ENCODE results near the gene CTSK.
"Not testable (repeated sequence)": the region's sequence is repeated elsewhere in the genome, so short reads cannot be mapped to it uniquely, and the experiment has no call there.

The CTSK gene

GRCh38 chr1:150808121-150808520 is at the start of gene CTSK:
CTSK (minus strand) TSS chr1:150808260; CDS start chr1:150806805, 1,455 bp downstream.
- DNase-seq, result no peak

- DNase-seq, result not testable (repeated sequence)
Measured at GRCh38 chr1:150852734-150853133, 44.7 kb upstream of the CTSK start.

- DNase-seq, result not testable (repeated sequence)
Measured at GRCh38 chr1:150850801-150851362, 42.8 kb upstream of the CTSK start.

- DNase-seq, result no peak
Measured at GRCh38 chr1:150846473-150847146, 38.5 kb upstream of the CTSK start.

GRCh38 chr1:150843474-150843873 is 35.4 kb upstream of the CTSK start:
- no peak for DNase-seq

GRCh38 chr1:150842964-150843363 is 34.9 kb upstream of the CTSK start:
- no peak for DNase-seq

GRCh38 chr1:150842343-150842742 is 34.3 kb upstream of the CTSK start:
- no peak for DNase-seq

GRCh38 chr1:150841626-150842025 is 33.6 kb upstream of the CTSK start:
- DNase-seq, result no peak

- DNase-seq, result not testable (repeated sequence)
Measured at GRCh38 chr1:150840850-150841249, 32.8 kb upstream of the CTSK start.

GRCh38 chr1:150836129-150836773 is 28.2 kb upstream of the CTSK start:
- DNase-seq, result peak; percentile 30

GRCh38 chr1:150833961-150834360 is 25.9 kb upstream of the CTSK start:
- DNase-seq, result not testable (repeated sequence)

- no peak for DNase-seq
Measured at GRCh38 chr1:150832597-150832996, 24.5 kb upstream of the CTSK start.

- no peak for DNase-seq
Measured at GRCh38 chr1:150829751-150830150, 21.7 kb upstream of the CTSK start.

- no peak for DNase-seq
Measured at GRCh38 chr1:150826299-150826698, 18.2 kb upstream of the CTSK start.

GRCh38 chr1:150820730-150821512 is 12.9 kb upstream of the CTSK start:
- DNase-seq, result no peak

GRCh38 chr1:150815871-150816270 is 7.8 kb upstream of the CTSK start:
- DNase-seq, result no peak

- DNase-seq, result peak; percentile 1
Measured at GRCh38 chr1:150813028-150813707, 5.1 kb upstream of the CTSK start.

GRCh38 chr1:150810958-150811659 is 3.0 kb upstream of the CTSK start:
- no peak for DNase-seq

- DNase-seq, result no peak
Measured at GRCh38 chr1:150809651-150810050, 1.6 kb upstream of the CTSK start.

GRCh38 chr1:150808846-150809245 is 786 bp upstream of the CTSK start:
- no peak for DNase-seq

- no peak for DNase-seq
Measured at GRCh38 chr1:150807249-150808023, 624 bp downstream of the CTSK start.

Measured in NCI-H1105 (cell line).